Measurements from ENCODE around the gene LEKR1.

DNA sequence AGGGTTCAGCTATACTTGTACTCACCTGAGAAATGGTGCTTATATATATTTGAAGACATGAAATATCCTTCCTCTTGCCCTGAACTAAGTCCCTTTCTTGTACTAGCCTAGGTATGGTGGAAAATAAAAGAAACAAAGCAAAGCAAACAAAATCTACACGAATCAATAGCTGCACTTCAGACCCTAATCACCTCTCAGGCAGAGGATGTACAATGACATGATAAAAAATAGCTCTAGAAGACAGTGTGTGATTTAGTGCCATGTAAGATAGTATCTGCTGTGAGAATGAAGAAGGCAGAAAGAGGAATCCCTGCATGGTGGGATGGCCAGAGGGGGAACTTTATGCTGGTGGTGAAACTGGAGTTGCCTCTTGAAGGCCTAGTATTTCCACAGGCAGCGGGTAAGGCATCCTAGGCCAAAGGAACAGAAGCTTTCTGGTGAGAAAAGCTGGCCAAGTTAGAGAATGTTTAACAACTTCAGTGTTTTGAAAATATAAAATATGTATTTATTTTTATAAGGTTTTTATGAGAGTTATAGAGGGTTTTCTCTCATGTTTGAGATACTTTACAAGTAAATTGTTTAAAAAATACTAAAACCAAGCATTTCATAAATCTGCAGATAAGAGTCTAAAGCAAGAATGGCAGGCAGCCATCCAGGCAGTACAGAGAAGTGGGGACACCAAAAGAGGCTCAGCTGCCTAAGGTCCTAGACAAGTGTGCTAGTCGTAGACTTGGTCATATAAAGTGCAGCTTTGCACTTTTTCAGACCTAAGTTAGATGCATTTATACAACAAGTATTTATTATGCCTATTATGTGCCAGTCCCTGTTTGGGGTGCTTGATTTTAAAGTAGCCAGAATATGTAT lies 14.9 kb downstream of the LEKR1 start:
- TF ChIP-seq ZNF274 (IDR thresholded peaks at IDR 0.05; ENCODE audit: low read depth, low read length) (no peak), YY1 (IDR thresholded peaks at IDR 0.05; ENCODE audit: insufficient read depth, insufficient read length) (no peak), SUZ12 (IDR thresholded peaks at IDR 0.05; ENCODE audit: extremely low read depth, insufficient read depth, insufficient read length) (no peak)
